GM21367 (cell line): ENCODE data around the gene LIM2.
A peak's percentile ranks its signal among the peaks of the same experiment; 100 is the strongest.
"Not testable (repeated sequence)": the region's sequence is repeated elsewhere in the genome, so short reads cannot be mapped to it uniquely, and the experiment has no call there.

Experiments used
- ATAC-seq: cut with Tn5 transposase; IDR thresholded peaks from one replicate; pipeline ENCODE4 v1.9.1; 2021; ENCODE audit not compliant: unreplicated experiment

LIM2 gene

DNA sequence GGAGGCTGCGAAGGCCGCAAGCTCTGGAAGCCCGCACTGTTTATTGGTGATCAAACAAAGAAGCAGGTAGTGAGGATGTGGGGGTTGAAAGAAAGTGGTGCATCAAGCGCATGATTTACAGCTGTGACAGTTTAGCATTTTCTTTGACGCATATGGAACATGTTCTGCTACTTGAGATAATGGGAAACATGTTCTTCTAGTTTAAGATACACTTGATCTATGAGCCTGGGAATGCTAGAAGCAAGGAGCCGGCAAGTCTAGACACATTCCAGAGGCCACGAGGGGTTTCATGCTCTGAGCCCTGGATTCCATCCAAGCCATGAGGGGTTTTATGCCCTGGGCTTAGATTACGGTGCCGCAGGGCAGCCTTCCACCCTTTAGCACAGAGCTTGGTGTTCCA, 9.7 kb upstream of the LIM2 start:
- ATAC-seq = not testable (repeated sequence)

DNA sequence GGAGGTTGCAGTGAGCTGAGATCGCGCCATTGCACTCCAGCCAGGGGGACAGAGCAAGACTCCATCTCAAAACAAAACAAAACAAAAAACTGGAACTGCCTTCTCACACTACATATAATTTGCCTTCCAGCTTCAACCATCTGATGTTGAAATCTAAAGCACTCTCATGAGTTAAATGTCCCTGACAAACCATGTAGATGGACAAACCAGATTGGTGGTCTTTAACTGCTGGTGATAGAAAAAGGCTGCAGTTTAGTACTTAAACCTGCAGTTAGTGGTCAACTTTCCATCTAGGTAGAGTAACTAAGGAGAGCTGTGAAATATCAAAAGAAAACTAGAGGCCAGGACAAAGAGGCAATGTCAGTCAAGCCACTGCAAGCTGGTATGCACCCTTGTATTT, 8.4 kb upstream of the LIM2 start:
- no peak for ATAC-seq

GRCh38 chr19:51394050-51394836, 6.5 kb upstream of the LIM2 start:
- peak; percentile 75 for ATAC-seq

DNA sequence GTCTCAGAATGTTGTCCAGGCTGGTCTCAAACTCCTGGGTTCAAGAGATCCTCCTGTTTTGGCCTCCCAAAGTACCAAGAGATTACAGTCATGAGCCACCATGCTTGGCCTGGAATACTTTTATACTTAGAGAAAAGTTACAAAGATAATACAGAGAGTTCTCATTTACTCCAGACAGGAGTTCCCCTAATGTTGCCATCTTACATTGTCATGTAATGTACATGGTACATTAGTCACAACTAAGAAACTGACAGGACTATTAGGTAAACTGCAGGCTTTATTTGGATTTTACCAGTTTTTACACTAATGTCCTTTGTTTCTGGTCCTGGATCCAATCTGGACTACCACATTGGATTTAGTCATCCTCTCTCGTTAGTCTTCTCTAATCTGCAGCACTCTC, 4.9 kb upstream of the LIM2 start:
- ATAC-seq = no peak

DNA sequence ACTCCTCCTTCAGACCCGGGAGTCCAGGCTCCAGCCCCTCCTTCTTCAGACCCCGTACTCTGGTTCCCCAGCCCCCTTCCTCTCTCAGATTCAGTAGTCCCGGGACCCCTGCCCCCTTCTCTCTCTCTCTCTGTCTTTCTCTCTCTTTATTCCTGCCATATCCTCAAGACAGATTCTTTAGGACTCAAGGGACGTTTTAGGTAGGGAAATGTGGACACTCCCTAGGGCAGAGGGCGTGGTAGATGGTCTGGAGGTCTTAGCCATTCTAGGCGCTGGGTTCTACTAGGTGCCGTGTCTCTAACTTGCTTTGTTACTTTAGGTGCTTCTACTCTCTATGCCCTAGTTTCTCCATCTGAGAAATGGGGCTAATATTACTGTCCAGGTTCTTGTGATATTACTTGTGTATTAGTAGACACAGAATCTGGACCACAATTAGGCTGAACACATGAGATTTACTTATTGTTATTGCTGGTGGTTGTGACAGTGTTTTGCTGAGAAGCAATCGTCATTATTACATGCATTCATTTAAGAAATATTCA, 3.4 kb upstream of the LIM2 start:
- ATAC-seq = no peak

DNA sequence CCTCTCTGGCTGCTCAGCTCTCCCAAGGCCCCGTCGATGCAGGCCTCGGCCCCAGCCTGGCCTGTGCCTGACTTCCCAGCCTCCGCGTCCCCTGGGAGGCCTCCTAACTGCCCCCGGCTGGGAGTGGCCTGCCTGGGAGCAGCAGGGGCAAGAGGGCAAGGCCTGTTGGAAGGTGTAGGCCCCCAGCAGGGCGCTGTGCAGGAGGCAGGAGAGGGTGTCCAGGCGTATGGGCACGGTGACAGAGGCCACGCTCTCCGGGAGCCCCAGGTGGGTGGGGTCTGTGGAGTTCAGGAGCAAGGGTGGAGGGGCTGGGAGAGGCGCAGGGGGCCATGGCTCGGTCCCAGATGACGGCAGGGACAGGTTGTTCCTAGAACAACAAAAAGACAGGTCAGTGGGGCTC, 1.4 kb upstream of the LIM2 start:
- no peak for ATAC-seq

DNA sequence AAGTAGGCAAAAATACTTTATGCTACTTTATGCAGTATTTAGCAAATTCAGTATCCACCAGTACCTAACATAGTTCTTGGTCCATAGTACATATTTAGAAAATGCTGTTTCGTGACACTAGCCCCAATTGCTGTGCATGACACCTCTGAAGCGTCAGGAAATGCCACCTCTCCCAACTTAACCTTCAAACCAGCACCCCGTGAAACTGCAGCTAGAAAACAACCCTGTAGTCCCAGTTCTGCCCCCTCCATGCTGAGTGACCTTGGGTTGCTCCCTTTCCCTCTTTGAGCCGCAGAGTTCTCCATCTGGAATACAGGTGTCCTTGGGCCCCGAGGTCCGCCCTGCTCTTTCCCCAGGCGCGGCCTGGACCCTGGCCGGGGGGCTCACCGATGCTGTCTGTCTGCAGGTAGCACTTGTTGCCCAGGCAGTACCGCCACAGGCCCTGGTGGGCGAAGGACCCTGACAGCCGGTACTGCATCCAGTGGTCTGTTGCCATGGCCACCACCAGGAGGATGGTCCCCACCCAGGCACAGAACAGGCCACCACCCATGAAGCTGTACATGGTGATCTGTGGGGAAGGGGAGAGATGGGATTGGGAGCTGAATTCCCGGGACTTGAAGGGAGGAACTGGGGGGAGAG, 773 bp downstream of the LIM2 start:
- no peak for ATAC-seq

- ATAC-seq = no peak
Observed at GRCh38 chr19:51382004-51382403, 5.8 kb downstream of the LIM2 start.

- ATAC-seq = no peak
Observed at GRCh38 chr19:51380379-51380778, 7.4 kb downstream of the LIM2 start.

DNA sequence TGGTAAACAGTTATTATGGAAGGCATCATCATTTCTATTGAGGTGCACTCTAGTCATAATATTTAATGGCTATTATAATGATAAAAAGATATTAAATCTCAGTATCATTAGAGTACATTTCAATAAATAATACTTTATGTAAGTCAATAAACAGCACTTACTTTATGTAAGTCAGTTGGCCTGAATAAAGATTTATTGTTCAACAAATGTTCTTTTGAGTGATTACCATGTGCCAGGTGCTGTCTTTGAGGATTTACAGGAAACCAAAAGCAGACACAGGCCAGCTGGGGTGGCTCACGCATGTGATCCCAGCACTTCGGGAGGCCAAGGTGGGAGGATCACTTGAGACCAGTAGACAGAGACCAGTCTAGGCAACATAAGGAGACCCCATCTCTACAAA, 10.4 kb downstream of the LIM2 start:
- ATAC-seq = no peak

GRCh38 chr19:51375504-51376221, 12.1 kb downstream of the LIM2 start:
- ATAC-seq = no peak

DNA sequence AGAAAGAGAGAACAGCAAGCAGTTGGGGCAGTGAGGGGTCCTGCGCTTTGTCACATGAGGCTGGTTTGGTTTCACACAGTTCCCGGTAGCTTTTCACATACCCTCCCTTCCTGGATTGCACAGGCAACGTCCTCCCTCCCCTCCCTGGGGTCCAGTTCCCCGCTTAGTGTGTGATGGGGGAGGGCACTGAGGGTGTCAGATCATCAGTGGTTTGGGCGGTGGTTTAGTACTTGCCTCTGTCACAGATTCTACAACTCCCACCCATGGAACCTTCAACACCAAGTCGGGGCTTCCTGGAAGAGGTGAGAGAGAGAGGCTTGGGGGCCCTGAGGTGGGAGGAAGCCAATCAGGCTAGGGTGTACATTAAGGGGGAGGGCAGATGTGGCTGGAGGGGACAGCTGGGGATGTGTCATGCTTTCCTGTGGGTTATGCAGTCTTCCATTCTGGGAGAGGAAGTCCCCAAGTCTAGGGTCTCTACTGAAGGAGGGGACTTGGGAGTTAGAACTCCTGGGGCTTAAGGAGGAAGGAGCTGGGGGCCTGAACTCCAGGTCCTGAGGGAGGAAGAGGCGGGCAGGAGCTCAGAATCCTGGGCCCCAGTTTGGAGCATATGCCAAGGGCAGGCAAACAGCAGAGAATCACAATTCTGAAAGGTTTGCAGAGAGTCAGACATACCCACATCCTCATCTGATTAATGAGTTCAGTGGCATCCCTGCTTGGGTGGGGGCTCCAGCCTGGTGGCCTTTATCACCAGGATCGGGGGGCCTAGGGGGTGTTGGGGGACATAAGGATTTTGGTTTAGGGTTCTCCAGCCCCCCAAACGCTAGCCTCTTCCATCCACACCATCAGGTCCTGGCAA, 14.9 kb downstream of the LIM2 start, which contains the start of gene NKG7:
Gene NKG7, minus strand, starts transcription at position 6 of the 856 bp plus-strand sequence. CDS start 119 bp downstream, outside the sequence.
- ATAC-seq = no peak

GRCh38 chr19:51372021-51372648, 15.6 kb downstream of the LIM2 start:
- no peak for ATAC-seq

DNA sequence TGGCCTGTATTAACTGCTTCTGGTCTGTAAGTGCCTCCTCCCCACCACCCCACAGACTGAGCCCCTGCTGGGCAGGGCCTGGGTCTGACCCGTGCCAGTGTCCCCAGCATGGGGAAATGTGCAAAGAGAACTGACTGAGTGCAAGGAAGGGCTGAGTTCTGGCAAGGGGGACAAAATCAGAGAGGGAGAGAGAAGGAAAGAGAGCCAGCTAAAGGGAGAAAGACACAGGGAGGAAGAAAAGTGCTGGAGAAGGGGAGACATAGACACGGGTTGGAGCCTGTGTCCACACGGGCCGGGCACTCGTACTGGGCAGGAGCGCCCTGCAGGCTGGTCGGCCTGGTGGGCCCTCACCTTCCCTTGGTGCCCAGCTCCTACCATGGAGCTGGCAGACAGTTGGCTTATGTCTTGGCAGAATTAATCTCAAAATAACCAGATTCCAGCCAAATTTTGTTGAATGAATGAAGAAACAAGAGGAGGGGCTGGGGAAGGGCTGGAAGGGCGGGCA, 16.5 kb downstream of the LIM2 start:
- no peak for ATAC-seq

DNA sequence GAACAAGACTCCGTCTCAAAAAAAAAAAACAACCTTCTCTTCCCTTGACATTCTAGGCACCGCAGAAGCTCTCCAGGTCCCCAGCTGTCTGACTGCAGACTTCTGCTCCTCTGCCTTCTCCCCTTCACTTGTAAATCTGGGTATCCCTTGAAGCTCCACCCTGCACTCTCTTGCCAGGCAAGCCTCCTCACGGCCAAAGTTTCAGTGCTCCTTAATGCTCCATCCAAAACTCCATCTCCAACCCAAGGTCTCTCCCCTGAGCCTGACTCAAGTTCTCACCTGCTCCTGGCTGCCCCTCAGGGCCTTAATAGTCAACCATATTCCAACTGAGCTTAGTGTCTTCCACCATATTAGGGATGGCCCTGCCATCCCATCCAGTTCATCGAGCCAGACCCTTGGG, 17.5 kb downstream of the LIM2 start:
- no peak for ATAC-seq

GRCh38 chr19:51368366-51369282, 19.1 kb downstream of the LIM2 start, which contains the start of gene CLDND2:
Gene CLDND2, minus strand, starts transcription at chr19:51369003. Its CDS starts 426 bp downstream, at chr19:51368577.
- no peak for ATAC-seq

- peak; percentile 71 for ATAC-seq
Observed at GRCh38 chr19:51367565-51368365, 20.0 kb downstream of the LIM2 start.

DNA sequence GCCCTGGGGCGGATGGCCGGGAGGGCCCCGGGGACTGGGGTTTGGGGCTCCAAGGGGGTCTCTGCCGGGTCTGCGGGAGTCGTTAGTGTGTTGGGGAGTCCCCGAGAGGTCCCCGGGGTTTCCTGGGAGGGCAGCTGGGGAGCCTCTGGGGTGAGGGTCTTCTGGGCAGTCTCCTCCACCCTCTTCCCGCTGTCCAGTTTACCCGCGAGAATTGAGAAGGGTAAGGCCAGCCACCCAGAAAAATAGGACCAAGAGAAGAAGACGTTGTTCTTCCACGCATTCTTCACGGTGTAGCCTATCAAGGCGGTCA, 20.6 kb downstream of the LIM2 start:
- no peak for ATAC-seq
